Epithelial cell of proximal tubule (primary cell): ENCODE measurements around the gene RAB10. TPM values are rescaled to one million over a fixed set of nuclear protein-coding genes. Genes with fewer than 3 reads are reported as not detected.
A peak's percentile ranks its signal among the peaks of the same experiment; 100 is the strongest.

Experiments
- DNase-seq: peaks from one replicate; pipeline ENCODE4 v3.0.0-alpha.2; 2011; ENCODE audit warnings: low read depth
- H3K4me3 ChIP-seq: 2 replicates; pipeline ENCODE4 v1.5.1; 2011; ENCODE audit warnings: low read depth, mild to moderate bottlenecking, low read length
- CTCF ChIP-seq: conservative IDR thresholded peaks from 2 replicates; pipeline ENCODE4 v1.5.1; 2012; ENCODE audit warnings: low read depth, mild to moderate bottlenecking, low read length
- total RNA-seq: library from RNA; depleted of rRNA; stranded (reverse); fragments of >200 nt; gene quantifications from 2 replicates; pipeline ENCODE4 v1.2.3, GENCODE V29; 2015

Gene RAB10
- total RNA-seq, 1 donor from 2014 or later, result 154 TPM

DNA sequence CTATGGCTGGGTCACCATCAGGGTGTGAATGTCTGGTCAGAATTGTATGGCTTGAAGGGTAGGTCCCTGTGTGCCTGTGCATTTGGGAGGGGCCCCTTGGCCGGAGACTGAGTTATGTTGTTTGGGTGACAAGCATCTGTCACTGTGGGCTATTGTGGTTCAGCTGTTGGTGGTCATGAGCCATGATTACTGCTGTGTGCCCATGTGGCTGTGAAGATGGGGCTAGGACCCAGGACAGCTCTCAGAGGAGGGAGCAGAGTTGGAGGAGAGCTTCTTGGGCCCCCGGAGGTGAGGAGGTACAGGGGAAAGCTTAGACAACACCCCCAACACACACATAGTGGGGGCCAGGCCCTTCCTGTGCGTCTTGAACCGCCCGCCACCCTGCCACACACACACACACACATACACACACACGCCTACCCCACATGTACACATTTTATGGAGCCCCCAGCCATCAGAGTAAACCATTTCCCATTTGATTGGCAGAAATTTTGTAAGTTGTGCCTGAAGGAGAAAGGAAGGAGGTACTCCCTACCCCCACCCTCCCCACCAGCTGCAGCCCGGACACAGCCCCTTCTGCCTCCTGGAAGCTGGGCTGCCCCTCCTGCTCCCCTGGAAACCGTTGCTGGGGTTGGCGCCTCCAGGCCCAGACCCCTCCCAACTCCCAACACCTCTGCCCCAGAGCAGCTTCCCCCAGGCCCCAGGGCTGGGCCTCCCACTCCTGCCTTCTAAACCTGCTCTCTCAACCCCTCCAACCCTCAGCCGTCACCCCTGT lies 141.0 kb downstream of the RAB10 start:
- no peak for DNase-seq
- no peak overlapping the region for H3K4me3 ChIP-seq
- TF ChIP-seq CTCF, result no peak

GRCh38 chr2:26175466-26176278 lies 141.8 kb downstream of the RAB10 start:
- DNase-seq, result no peak
- no peak overlapping the region for H3K4me3 ChIP-seq
- no peak for TF ChIP-seq CTCF

- DNase-seq, result no peak
- no peak overlapping the region for H3K4me3 ChIP-seq
- TF ChIP-seq CTCF, result no peak
Observed at GRCh38 chr2:26176279-26176615, 142.4 kb downstream of the RAB10 start.

DNA sequence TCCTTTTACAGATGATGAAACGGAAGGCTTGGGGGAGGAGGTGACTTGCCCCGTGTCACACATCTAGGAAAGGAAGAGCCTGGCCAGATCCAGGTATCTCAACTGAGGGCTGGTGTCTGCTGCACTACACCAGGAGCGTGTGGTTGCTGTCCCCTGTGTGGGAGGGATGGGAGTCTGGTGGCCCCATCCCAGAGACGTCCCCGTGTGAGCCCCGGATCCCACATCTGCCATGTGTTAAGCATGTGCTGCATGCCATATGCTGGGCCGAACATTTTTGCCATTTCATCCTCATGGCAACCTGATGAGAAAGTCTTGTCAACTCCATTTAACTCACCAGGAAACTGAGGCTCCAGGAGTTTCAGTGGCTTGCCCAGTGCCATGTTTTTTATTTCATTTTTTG lies 143.2 kb downstream of the RAB10 start:
- no peak for DNase-seq
- no peak overlapping the region for H3K4me3 ChIP-seq
- no peak for TF ChIP-seq CTCF

GRCh38 chr2:26178246-26178645 lies 144.4 kb downstream of the RAB10 start:
- no peak overlapping the region for H3K4me3 ChIP-seq
- DNase-seq, result no peak
- TF ChIP-seq CTCF, result no peak

GRCh38 chr2:26178746-26179436 lies 145.0 kb downstream of the RAB10 start:
- no peak for TF ChIP-seq CTCF
- H3K4me3 ChIP-seq, result peak overlapping the region; percentile 43
- DNase-seq, result no peak
